Keratinocyte (primary cell): Measurements from ENCODE around the gene ZNF554. TPM values are rescaled to one million over a fixed set of nuclear protein-coding genes. Genes with fewer than 3 reads are reported as not detected.

Source experiments
- DNase-seq: peaks from one replicate; pipeline ENCODE4 v3.0.0-alpha.2; 2011; ENCODE audit warnings: low read depth, missing footprints, low spot score
- FAIRE-seq: peaks from 2 replicates; lab custom pipeline; 2011; peaks lifted over from hg19 to GRCh38; lab: Jason Lieb, UNC
- H2AFZ ChIP-seq: 2 replicates; pipeline ENCODE4 v1.6.0; 2012; ENCODE audit warnings: low read length, control low read depth, inconsistent platforms; ENCODE audit not compliant: control insufficient read depth
- H3K27ac ChIP-seq: 2 replicates; pipeline ENCODE4 v1.5.1; 2011; ENCODE audit warnings: low read length; ENCODE audit not compliant: control insufficient read depth, insufficient read depth
- H3K27me3 ChIP-seq: 3 replicates; pipeline ENCODE4 v1.6.0; 2011; ENCODE audit warnings: low read length; ENCODE audit not compliant: control insufficient read depth, insufficient read depth; ENCODE audit errors: extremely low read depth
- H3K36me3 ChIP-seq, 2 experiments: 2 replicates in 1 of 2; 3 replicates in 1 of 2; pipeline ENCODE4 v1.5.1; 2011; ENCODE audit warnings: low read length in 2 of 2, mild to moderate bottlenecking in 1 of 2; ENCODE audit not compliant: control insufficient read depth in 2 of 2, insufficient read depth in 2 of 2; ENCODE audit errors: extremely low read depth in 1 of 2
- H3K4me1 ChIP-seq: 3 replicates; pipeline ENCODE4 v1.5.1; 2011; ENCODE audit warnings: low read length; ENCODE audit not compliant: control insufficient read depth, insufficient read depth; ENCODE audit errors: extremely low read depth
- H3K4me2 ChIP-seq: 3 replicates; pipeline ENCODE4 v1.6.0; 2011; ENCODE audit warnings: low read depth, low read length; ENCODE audit not compliant: control insufficient read depth, insufficient read depth; ENCODE audit errors: extremely low read depth
- H3K4me3 ChIP-seq, 3 experiments: fragments of 200-600 bp in 1 of 3; sonication (generic) in 1 of 3; 2 replicates in 2 of 3; 3 replicates in 1 of 3; pipeline ENCODE4 v1.5.1; 2011 to 2016; ENCODE audit warnings: low read length in 3 of 3, mild to moderate bottlenecking in 3 of 3, control low read depth in 2 of 3, inconsistent platforms in 1 of 3, low read depth in 1 of 3, mixed read lengths in 1 of 3, mixed run types in 1 of 3, moderate library complexity in 1 of 3; ENCODE audit not compliant: control insufficient read depth in 2 of 3, insufficient read depth in 2 of 3; ENCODE audit errors: extremely low read depth in 1 of 3
- H3K79me2 ChIP-seq: 2 replicates; pipeline ENCODE4 v1.6.0; 2012; ENCODE audit warnings: low read length; ENCODE audit not compliant: control insufficient read depth, insufficient read depth
- H3K9ac ChIP-seq: 3 replicates; pipeline ENCODE4 v1.6.0; 2011; ENCODE audit warnings: low read length; ENCODE audit not compliant: control insufficient read depth, insufficient read depth; ENCODE audit errors: extremely low read depth
- H3K9me1 ChIP-seq: 3 replicates; pipeline ENCODE4 v1.6.0; 2011; ENCODE audit warnings: low read length; ENCODE audit not compliant: control insufficient read depth, insufficient read depth; ENCODE audit errors: extremely low read depth
- H3K9me3 ChIP-seq: 2 replicates; pipeline ENCODE4 v1.5.1; 2012; ENCODE audit warnings: low read depth, low read length; ENCODE audit not compliant: control insufficient read depth
- H4K20me1 ChIP-seq: 3 replicates; pipeline ENCODE4 v1.6.0; 2011; ENCODE audit warnings: low read length; ENCODE audit not compliant: control insufficient read depth, insufficient read depth; ENCODE audit errors: extremely low read depth
- EZH2 ChIP-seq: IDR thresholded peaks from one replicate; pipeline ENCODE4 v1.6.1; 2012; ENCODE audit warnings: inconsistent platforms, mild to moderate bottlenecking, low read length, moderate library complexity
- dilution Hi-C: fragments of 300-500 bp; cut with MboI; formaldehyde crosslinking; loops from one replicate; pipeline ENCODE4 v1.7.0; 2020; ENCODE audit warnings: low sequenced_read_pairs; ENCODE audit not compliant: extremely low pct_ligation_motif_present
- polyA plus RNA-seq, 5 experiments: library from polyadenylated mRNA; depleted of rRNA in 3 of 5; stranded (reverse) in 3 of 5; stranded (forward) in 1 of 5; unstranded in 1 of 5; fragments of >200 nt; gene quantifications; 1 replicate in 1 of 5; 2 replicates in 3 of 5; 3 replicates in 1 of 5; pipeline versions ENCODE4 v1.2.1 to v1.2.3, GENCODE V29; 2011 to 2012; ENCODE audit warnings: missing spikeins in 2 of 5, low read depth in 1 of 5, low replicate concordance in 1 of 5
- TF ChIP-seq, protein P1 (sequence below), 3 experiments: IDR thresholded peaks in 1 of 3; conservative IDR thresholded peaks in 1 of 3; optimal IDR thresholded peaks in 1 of 3; 2 replicates in 2 of 3; 3 replicates in 1 of 3; pipeline versions ENCODE3 to v1.5.1; 2011; ENCODE audit warnings: low read length in 3 of 3, mild to moderate bottlenecking in 3 of 3, moderate library complexity in 2 of 3, control low read depth in 1 of 3, inconsistent platforms in 1 of 3; ENCODE audit not compliant: insufficient read depth in 2 of 3; ENCODE audit errors: extremely low read depth in 1 of 3

ZNF554 gene
- polyA plus RNA-seq, 1 donor (not counting 4 experiments of a cell fraction or from before 2014, with no cell fraction given) = 2.7 TPM

DNA sequence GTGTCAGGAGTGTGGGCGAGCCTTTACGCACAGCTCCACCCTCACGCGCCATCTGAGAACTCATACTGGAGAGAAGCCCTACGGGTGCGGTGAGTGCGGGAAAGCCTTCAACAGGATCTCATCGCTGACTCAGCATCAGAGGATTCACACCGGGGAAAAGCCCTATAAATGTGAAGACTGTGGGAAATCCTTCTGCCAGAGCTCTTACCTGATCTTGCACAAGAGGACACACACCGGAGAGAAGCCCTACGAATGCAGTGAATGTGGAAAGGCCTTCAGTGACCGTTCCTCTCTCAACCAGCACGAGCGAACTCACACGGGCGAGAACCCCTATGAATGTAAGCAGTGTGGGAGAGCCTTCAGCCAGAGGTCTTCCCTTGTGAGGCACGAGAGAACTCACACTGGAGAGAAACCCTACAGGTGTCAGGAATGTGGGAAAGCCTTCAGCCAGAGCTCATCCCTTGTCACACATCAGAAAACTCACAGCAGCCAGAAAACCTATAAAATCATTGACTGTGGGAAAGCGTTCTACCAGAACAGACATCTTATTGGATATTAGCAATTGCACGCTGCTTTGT is 14.7 kb downstream of the ZNF554 start:
- no peaks in the 10 kb centered on the region for H3K27me3 ChIP-seq
- H3K9ac ChIP-seq = no peak overlapping the region
- no peak overlapping the region for H2AFZ ChIP-seq
- H3K9me1 ChIP-seq = no peaks in the 10 kb centered on the region
- FAIRE-seq (no peak), DNase-seq (no peak)
- H4K20me1 ChIP-seq = no peaks in the 10 kb centered on the region
- H3K4me2 ChIP-seq = no peak overlapping the region
- no peaks in the 10 kb centered on the region for H3K79me2 ChIP-seq
- no peak overlapping the region for H3K4me3 ChIP-seq
- H3K4me1 ChIP-seq = no peaks in the 10 kb centered on the region
- dilution Hi-C loops = no loop called here
- TF ChIP-seq EZH2 = no peak
- TF ChIP-seq, protein P1, sequence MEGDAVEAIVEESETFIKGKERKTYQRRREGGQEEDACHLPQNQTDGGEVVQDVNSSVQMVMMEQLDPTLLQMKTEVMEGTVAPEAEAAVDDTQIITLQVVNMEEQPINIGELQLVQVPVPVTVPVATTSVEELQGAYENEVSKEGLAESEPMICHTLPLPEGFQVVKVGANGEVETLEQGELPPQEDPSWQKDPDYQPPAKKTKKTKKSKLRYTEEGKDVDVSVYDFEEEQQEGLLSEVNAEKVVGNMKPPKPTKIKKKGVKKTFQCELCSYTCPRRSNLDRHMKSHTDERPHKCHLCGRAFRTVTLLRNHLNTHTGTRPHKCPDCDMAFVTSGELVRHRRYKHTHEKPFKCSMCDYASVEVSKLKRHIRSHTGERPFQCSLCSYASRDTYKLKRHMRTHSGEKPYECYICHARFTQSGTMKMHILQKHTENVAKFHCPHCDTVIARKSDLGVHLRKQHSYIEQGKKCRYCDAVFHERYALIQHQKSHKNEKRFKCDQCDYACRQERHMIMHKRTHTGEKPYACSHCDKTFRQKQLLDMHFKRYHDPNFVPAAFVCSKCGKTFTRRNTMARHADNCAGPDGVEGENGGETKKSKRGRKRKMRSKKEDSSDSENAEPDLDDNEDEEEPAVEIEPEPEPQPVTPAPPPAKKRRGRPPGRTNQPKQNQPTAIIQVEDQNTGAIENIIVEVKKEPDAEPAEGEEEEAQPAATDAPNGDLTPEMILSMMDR (optimal IDR thresholded peaks at IDR 0.05 in 1 of 3, IDR thresholded peaks at IDR 0.05 in 1 of 3, conservative IDR thresholded peaks at IDR 0.05 in 1 of 3; ENCODE audit: extremely low read depth in 1 of 3, insufficient read depth in 2 of 3, low read length in 3 of 3) = no peak
- peaks cover 18% of the 10 kb centered on the region for H3K9me3 ChIP-seq
- no peaks in the 10 kb centered on the region for H3K36me3 ChIP-seq
- no peak overlapping the region for H3K27ac ChIP-seq

DNA sequence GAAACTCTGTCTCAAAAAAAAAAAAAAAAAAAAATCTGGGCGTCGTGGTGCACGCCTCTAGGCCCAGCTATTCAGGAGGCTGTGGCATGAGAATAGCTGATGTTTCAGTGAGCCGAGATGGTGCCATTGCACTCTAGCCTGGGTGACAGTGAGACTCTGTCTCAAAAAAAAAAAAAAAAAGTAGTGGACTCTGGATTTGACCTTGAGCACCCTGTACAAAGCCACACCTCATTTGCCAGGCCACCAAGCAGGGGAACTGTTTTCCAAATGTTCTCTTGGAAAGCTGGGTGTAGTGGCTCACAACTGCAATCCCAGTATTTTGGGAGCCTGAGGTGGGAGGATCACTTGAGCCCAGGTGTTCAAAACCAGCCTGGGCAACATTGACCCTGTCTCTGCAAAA is 17.8 kb downstream of the ZNF554 start:
- peaks cover 3% of the 10 kb centered on the region for H3K79me2 ChIP-seq
- H3K9me1 ChIP-seq = no peaks in the 10 kb centered on the region
- H3K4me3 ChIP-seq = no peak overlapping the region
- no peak for TF ChIP-seq EZH2
- TF ChIP-seq, protein P1 (optimal IDR thresholded peaks at IDR 0.05 in 1 of 3, IDR thresholded peaks at IDR 0.05 in 1 of 3, conservative IDR thresholded peaks at IDR 0.05 in 1 of 3; ENCODE audit: extremely low read depth in 1 of 3, insufficient read depth in 2 of 3, low read length in 3 of 3) = no peak
- no peak overlapping the region for H2AFZ ChIP-seq
- no peaks in the 10 kb centered on the region for H3K36me3 ChIP-seq
- H3K9me3 ChIP-seq = peaks cover 15% of the 10 kb centered on the region
- no peak overlapping the region for H3K9ac ChIP-seq
- FAIRE-seq = no peak
- no peak overlapping the region for H3K27ac ChIP-seq
- H3K27me3 ChIP-seq = no peaks in the 10 kb centered on the region
- dilution Hi-C loops = no loop called here
- DNase-seq = no peak
- H3K4me1 ChIP-seq = peaks cover 3% of the 10 kb centered on the region
- H4K20me1 ChIP-seq = no peaks in the 10 kb centered on the region
- H3K4me2 ChIP-seq = no peak overlapping the region
